Adrenal gland (tissue), 12 donors: Measurements from ENCODE around the gene RALY. TPM values are rescaled to one million over a fixed set of nuclear protein-coding genes. Genes with fewer than 3 reads are reported as not detected.

ENCODE experiments used
- DNase-seq, 7 donors: peaks; one replicate each; pipeline ENCODE4 v3.0.0-alpha.2; 2019 to 2020
- H3K27ac ChIP-seq, 5 donors: fragments of 200-600 bp; sonication (generic) in 4 of 5; 1 replicate in 3 of 5; 2 replicates in 2 of 5; pipeline versions ENCODE4 v1.5.1 to v1.8.0; 2016 to 2020; ENCODE audit warnings: mild to moderate bottlenecking in 1 of 5
- H3K27me3 ChIP-seq: fragments of 200-600 bp; 2 replicates; pipeline ENCODE4 v1.8.0; 2021
- H3K36me3 ChIP-seq, 2 donors: fragments of 200-600 bp; replicated peaks in 1 of 2; 1 replicate in 1 of 2; 2 replicates in 1 of 2; pipeline versions ENCODE4 v1.5.1 to v1.8.0; 2018 to 2022
- H3K4me1 ChIP-seq, 2 donors: fragments of 200-600 bp; replicated peaks in 1 of 2; 1 replicate in 1 of 2; 2 replicates in 1 of 2; pipeline versions ENCODE4 v1.5.1 to v1.8.0; 2018 to 2021
- H3K4me3 ChIP-seq, 4 donors: fragments of 200-600 bp; sonication (generic) in 3 of 4; one replicate each; pipeline ENCODE4 v1.5.1; 2016 to 2018
- H3K9me3 ChIP-seq, 3 donors: fragments of 200-600 bp; sonication (generic) in 1 of 3; replicated peaks in 1 of 3; 1 replicate in 2 of 3; 2 replicates in 1 of 3; pipeline versions ENCODE4 v1.5.1 to v1.8.0; 2016 to 2021
- POLR2A ChIP-seq, 2 donors: fragments of 450-650 bp; IDR thresholded peaks; one replicate each; pipeline ENCODE4 v1.6.1; 2017; ENCODE audit warnings: antibody characterized with exemption in 2 of 2, mild to moderate bottlenecking in 2 of 2, moderate library complexity in 1 of 2
- WGBS, 4 donors: extraction: QIAGEN DNeasy Blood & Tissue Kit in 2 of 4; methylation state at CpG; one replicate each; pipeline versions ENCODE4 v1.1.5 to v1.1.7; 2013 to 2017; 5-methylcytosine and 5-hydroxymethylcytosine counted together
- intact Hi-C, 2 donors: fragments of 100-400 bp; cut with DNase I; formaldehyde crosslinking; loops; one replicate each; pipeline versions ENCODE4 v1.14.1 to v1.15.0; 2022 to 2023
- polyA plus RNA-seq, 3 donors: library from polyadenylated mRNA; stranded (reverse); fragments of 200-250 nt in 2 of 3; fragments of 350-450 nt in 1 of 3; fragmentation: Illumina TruSeq in 1 of 3; extraction: RNeasy Lipid Tissue Mini Kit (QIAGEN cat#74804) in 1 of 3; gene quantifications; one replicate each; pipeline ENCODE4 v1.2.3, GENCODE V29; 2013 to 2014
- total RNA-seq, 9 donors: library from RNA; depleted of rRNA in 4 of 9; stranded (reverse); fragments of >200 nt in 4 of 9; fragments of 120-200 nt in 1 of 9; fragmentation: NEBNext Ultra II Directional in 1 of 9; extraction: Animal tissue kit (Norgen Biotek cat#: 25700) in 1 of 9; gene quantifications; one replicate each; pipeline versions ENCODE4 v1.1.0 to v1.2.4, GENCODE V29; 2013 to 2023
- TF ChIP-seq, protein P1 (sequence below), 6 experiments: fragments of 450-650 bp in 4 of 6; fragments of 200-600 bp in 2 of 6; sonication (generic) in 1 of 6; IDR thresholded peaks; 1 replicate in 5 of 6; 2 replicates in 1 of 6; pipeline versions ENCODE4 v1.5.1 to v1.8.0; 2016 to 2021; ENCODE audit warnings: antibody characterized with exemption in 6 of 6, mild to moderate bottlenecking in 2 of 6, moderate library complexity in 1 of 6
- donor health status: healthy with polysubstance abuse.
- donor health status: Bipolar disorder and iron deficiency.
- donor health status: DM: yes; HTN: yes; CAD: no.
- donor health status: DM: no; HTN: no; CAD: no.
- donor health status: DM: no; HTN: no; CAD: no.
- donor health status: DM: yes; HTN: yes; CAD: no.

The RALY gene
- total and polyA plus RNA-seq, 12 donors = 30.0 to 128 (median 78.1) TPM

DNA sequence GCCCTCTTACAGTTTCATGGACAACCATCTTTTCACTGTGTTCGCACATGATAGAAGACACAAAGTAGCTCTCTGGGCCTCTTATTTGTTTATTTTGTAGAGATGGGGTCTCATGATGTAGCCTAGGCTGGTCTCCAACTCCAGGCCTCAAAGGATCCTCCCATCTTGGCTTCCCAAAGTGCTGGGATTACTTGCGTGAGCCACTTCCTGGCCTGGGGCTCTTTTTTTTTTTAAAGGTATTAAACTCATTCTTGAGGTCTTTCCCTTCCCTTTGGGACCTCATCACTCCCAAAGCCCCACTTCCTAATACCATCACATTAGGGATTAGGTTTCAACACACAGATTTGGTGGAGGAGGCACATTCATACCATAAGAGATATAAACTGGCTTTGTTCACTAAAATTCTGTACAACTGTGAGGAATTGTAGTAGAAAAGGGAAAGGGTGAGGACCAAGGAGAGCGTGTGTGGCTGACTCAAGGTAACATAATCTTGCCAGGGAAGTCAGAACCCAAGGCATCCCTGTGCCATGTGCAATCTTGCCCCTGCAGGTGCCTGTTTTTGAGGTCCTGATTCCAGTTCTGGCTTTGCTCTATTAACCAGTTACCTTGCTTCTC is 72.9 kb downstream of the RALY start:
- TF ChIP-seq, protein P1, sequence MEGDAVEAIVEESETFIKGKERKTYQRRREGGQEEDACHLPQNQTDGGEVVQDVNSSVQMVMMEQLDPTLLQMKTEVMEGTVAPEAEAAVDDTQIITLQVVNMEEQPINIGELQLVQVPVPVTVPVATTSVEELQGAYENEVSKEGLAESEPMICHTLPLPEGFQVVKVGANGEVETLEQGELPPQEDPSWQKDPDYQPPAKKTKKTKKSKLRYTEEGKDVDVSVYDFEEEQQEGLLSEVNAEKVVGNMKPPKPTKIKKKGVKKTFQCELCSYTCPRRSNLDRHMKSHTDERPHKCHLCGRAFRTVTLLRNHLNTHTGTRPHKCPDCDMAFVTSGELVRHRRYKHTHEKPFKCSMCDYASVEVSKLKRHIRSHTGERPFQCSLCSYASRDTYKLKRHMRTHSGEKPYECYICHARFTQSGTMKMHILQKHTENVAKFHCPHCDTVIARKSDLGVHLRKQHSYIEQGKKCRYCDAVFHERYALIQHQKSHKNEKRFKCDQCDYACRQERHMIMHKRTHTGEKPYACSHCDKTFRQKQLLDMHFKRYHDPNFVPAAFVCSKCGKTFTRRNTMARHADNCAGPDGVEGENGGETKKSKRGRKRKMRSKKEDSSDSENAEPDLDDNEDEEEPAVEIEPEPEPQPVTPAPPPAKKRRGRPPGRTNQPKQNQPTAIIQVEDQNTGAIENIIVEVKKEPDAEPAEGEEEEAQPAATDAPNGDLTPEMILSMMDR (IDR thresholded peaks at IDR 0.05) = no peak
- TF ChIP-seq POLR2A (IDR thresholded peaks at IDR 0.05) = no peak
- WGBS, 4 donors = 83 to 93% (median 87%) methylated on average over 3 of the region's 3 CpGs
- no peak for DNase-seq
- H3K9me3 ChIP-seq = no peaks in the 10 kb centered on the region
- no peaks in the 10 kb centered on the region for H3K27me3 ChIP-seq
- H3K4me1 ChIP-seq = peaks cover 9 to 17% of the 10 kb centered on the region in 2 donors
- H3K4me3 ChIP-seq = no peak overlapping the region
- no peaks in the 10 kb centered on the region for H3K36me3 ChIP-seq
- intact Hi-C loops = loop anchor here (10.0 kb wide), 2 partner anchors 72 to 132 kb away; partner anchors contain the start of gene RALY (in 1 of the 2)
- no peak overlapping the region for H3K27ac ChIP-seq

DNA sequence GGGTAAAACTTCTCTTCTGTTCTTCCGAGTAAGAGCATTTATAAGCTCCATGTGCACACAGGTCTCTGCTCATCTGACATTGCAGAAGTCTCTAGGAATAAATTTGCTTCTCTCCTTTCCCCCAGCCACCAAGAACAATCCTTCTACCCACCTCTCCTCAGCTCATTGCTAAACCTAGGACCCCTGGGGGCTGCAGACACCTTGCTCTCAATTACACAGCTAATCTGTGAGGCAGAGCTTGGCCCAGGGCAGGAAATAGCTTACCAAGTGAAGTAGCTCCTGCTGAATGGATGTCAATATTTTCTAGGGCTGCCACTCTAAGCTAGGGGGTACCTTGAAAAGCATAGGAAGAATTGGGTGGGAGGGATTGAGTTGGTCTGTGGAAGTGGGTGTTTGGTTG is 74.3 kb downstream of the RALY start:
- no peaks in the 10 kb centered on the region for H3K27me3 ChIP-seq
- no peaks in the 10 kb centered on the region for H3K9me3 ChIP-seq
- no peak for TF ChIP-seq POLR2A (IDR thresholded peaks at IDR 0.05)
- TF ChIP-seq, protein P1 (IDR thresholded peaks at IDR 0.05) = no peak
- no peak overlapping the region for H3K27ac ChIP-seq
- no peak overlapping the region for H3K4me3 ChIP-seq
- 91 to 100% (median 97%) methylated on average over 1 of the region's 1 CpG for WGBS, 4 donors
- intact Hi-C loops = loop anchor here (10.0 kb wide), 2 partner anchors 73 to 133 kb away; partner anchors contain the start of gene RALY (in 1 of the 2)
- no peak for DNase-seq
- peaks cover 0 to 5% of the 10 kb centered on the region in 2 donors for H3K36me3 ChIP-seq
- H3K4me1 ChIP-seq = peaks cover 9 to 17% of the 10 kb centered on the region in 2 donors

DNA sequence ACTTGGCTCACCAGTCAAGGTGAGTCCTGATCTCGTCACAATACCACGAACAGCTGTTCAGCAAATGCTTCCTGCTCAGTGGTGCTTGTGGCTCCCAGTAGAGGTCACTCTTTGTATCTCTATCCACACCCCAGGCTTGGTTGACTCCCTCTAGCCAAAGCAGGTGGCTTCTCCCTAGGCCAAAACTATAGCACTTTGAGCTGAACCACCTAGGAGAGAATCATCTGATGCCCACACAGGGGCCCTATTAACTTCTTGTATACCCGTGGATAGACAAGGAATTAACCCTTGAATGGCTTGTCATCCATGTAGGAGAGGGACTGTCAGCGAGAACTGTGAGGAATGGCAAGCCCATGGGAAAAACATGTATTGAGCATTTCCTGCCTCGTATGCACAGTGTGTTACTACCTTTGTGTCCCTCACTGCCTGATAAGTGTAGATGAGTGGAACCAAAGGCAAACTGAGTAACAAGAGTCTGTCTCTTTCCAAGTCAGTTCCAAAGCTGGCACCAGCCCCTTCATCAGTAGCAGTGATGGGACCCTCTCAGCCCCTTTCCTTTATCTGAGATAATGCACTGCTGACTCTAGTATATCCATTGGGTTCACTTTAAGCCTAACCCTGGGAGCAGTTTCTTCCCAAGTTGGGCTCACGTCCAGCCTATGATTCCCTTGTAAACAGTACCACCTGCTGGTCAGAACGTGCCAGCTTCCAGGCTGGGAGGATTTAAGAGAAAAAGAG is 75.8 kb downstream of the RALY start:
- Histone ChIP-seq H3K9me3 (no peaks in the 10 kb centered on the region), H3K27ac (no peak overlapping the region), H3K4me3 (no peak overlapping the region), H3K27me3 (no peaks in the 10 kb centered on the region), H3K4me1 (peaks cover 9 to 17% of the 10 kb centered on the region in 2 donors), H3K36me3 (peaks cover 0 to 10% of the 10 kb centered on the region in 2 donors)
- intact Hi-C loops = loop anchor here (2.0 to 10.0 kb wide), 4 partner anchors 75 to 212 kb away; partner anchors contain the start of gene RALY (in 1 of the 2)
- TF ChIP-seq, protein P1 (IDR thresholded peaks at IDR 0.05) = peak; percentile 67 to 94 (median 90)
- TF ChIP-seq POLR2A (IDR thresholded peaks at IDR 0.05) = no peak
- peak; percentile 68 to 92 (median 81) for DNase-seq
- 16 to 22% (median 21%) methylated on average over 5 to 7 of the region's 7 CpGs for WGBS, 4 donors

DNA sequence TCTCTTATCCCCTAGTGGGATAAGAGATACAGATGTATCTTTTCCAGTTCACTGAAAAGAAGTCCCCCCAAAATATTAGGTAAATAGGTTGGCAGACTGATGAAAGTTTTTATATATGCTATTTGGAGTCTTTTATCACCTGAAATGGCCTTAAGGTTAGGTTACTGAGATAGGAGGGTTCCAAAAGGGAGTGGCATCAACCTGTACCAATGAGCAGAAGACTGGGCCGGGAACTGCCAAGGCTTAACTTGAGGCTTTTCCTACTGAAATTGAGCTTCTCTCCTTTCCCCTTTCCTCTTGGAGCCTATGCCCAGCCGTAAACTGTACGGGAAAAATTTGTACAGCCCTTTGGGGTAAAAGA is 76.3 kb downstream of the RALY start:
- H3K4me1 ChIP-seq = peaks cover 7 to 13% of the 10 kb centered on the region in 2 donors
- H3K27me3 ChIP-seq = no peaks in the 10 kb centered on the region
- no peak overlapping the region for H3K4me3 ChIP-seq
- DNase-seq = no peak
- TF ChIP-seq, protein P1 (IDR thresholded peaks at IDR 0.05) = peak in 1 of 6 experiments; percentile 3
- no peak for TF ChIP-seq POLR2A (IDR thresholded peaks at IDR 0.05)
- peaks cover 0 to 10% of the 10 kb centered on the region in 2 donors for H3K36me3 ChIP-seq
- H3K27ac ChIP-seq = no peak overlapping the region
- 74 to 90% (median 84%) methylated on average over 3 of the region's 3 CpGs for WGBS, 4 donors
- intact Hi-C loops = loop anchor here in 1 of 2 donors (2.0 to 5.0 kb wide), 2 partner anchors 133 to 213 kb away; no protein-coding TSS in a partner anchor
- no peaks in the 10 kb centered on the region for H3K9me3 ChIP-seq
